Measurements from ENCODE around the gene MCRIP1. TPM values are rescaled to one million over a fixed set of nuclear protein-coding genes. Genes with fewer than 3 reads are reported as not detected.
A peak's percentile ranks its signal among the peaks of the same experiment; 100 is the strongest.

The MCRIP1 gene
- total RNA-seq: 10 to 100 TPM; 40.4 to 55.3 TPM

GRCh38 chr17:81833160-81833920 lies at the start of gene MCRIP1:
Gene MCRIP1 (minus strand): TSS chr17:81833291. CDS start chr17:81824506, 8,785 bp downstream.
- Mint-ChIP-seq H3K36me3 (peaks cover 5 to 7% of the 10 kb centered on the region in 2 donors), H3K27ac (peak within 1 kb of the TSS; percentile 81 to 89), H3K9me3 (no peaks in the 10 kb centered on the region)
- DNase-seq (ENCODE audit: low spot score in 2 of 2) (peak; percentile 97), ATAC-seq (peak; percentile 83 to 87)

GRCh38 chr17:81879121-81879520 lies 46.0 kb upstream of the MCRIP1 start:
- no peaks in the 10 kb centered on the region for H3K9me3 Mint-ChIP-seq
- DNase-seq (ENCODE audit: low spot score in 2 of 2): no peak
- ATAC-seq: no peak
- H3K36me3 Mint-ChIP-seq: peaks cover 5 to 8% of the 10 kb centered on the region in 2 donors
- H3K27ac Mint-ChIP-seq: no peak overlapping the region

GRCh38 chr17:81878294-81878693 lies 45.2 kb upstream of the MCRIP1 start:
- Mint-ChIP-seq H3K27ac (no peak overlapping the region), H3K36me3 (peaks cover 5 to 8% of the 10 kb centered on the region in 2 donors), H3K9me3 (no peaks in the 10 kb centered on the region)
- ATAC-seq (no peak), DNase-seq (ENCODE audit: low spot score in 2 of 2) (no peak)

- H3K27ac Mint-ChIP-seq: no peak overlapping the region
- peaks cover 8 to 9% of the 10 kb centered on the region in 2 donors for H3K36me3 Mint-ChIP-seq
- no peaks in the 10 kb centered on the region for H3K9me3 Mint-ChIP-seq
- DNase-seq (ENCODE audit: low spot score in 2 of 2) (no peak), ATAC-seq (no peak)
These were observed 44.5 kb upstream of the MCRIP1 start for GRCh38 chr17:81877569-81877968.

- H3K27ac Mint-ChIP-seq: peak overlapping the region; percentile 96 to 97
- ATAC-seq (peak in 1 of 2 donors; percentile 49), DNase-seq (ENCODE audit: low spot score in 2 of 2) (peak; percentile 97)
- no peaks in the 10 kb centered on the region for H3K9me3 Mint-ChIP-seq
- H3K36me3 Mint-ChIP-seq: peaks cover 16 to 22% of the 10 kb centered on the region in 2 donors
These were observed 38.5 kb upstream of the MCRIP1 start for GRCh38 chr17:81871387-81872230.

GRCh38 chr17:81870981-81871386 lies 37.9 kb upstream of the MCRIP1 start, which contains the start of gene ARHGDIA:
Gene ARHGDIA (minus strand): TSS chr17:81871337. CDS start chr17:81869930, 1,407 bp downstream.
- peaks cover 16 to 22% of the 10 kb centered on the region in 2 donors for H3K36me3 Mint-ChIP-seq
- no peaks in the 10 kb centered on the region for H3K9me3 Mint-ChIP-seq
- peak within 1 kb of the TSS; percentile 97 for H3K27ac Mint-ChIP-seq
- ATAC-seq: peak; percentile 71 to 73
- DNase-seq (ENCODE audit: low spot score in 2 of 2): no peak

- H3K27ac Mint-ChIP-seq: peak overlapping the region; percentile 97
- ATAC-seq (peak; percentile 31 to 40), DNase-seq (ENCODE audit: low spot score in 2 of 2) (peak in 1 of 2 donors; percentile 53)
- H3K9me3 Mint-ChIP-seq: no peaks in the 10 kb centered on the region
- H3K36me3 Mint-ChIP-seq: peaks cover 16 to 22% of the 10 kb centered on the region in 2 donors
These were observed 37.3 kb upstream of the MCRIP1 start for GRCh38 chr17:81870131-81870980.

GRCh38 chr17:81869221-81870130 lies 36.4 kb upstream of the MCRIP1 start:
- DNase-seq (ENCODE audit: low spot score in 2 of 2) (peak in 1 of 2 donors; percentile 70), ATAC-seq (no peak)
- Mint-ChIP-seq H3K27ac (peak overlapping the region; percentile 92 to 97), H3K9me3 (no peaks in the 10 kb centered on the region), H3K36me3 (peaks cover 16 to 22% of the 10 kb centered on the region in 2 donors)

GRCh38 chr17:81868674-81869220 lies 35.7 kb upstream of the MCRIP1 start:
- ATAC-seq: no peak
- Mint-ChIP-seq H3K9me3 (no peaks in the 10 kb centered on the region), H3K36me3 (peaks cover 17 to 22% of the 10 kb centered on the region in 2 donors), H3K27ac (peak overlapping the region in 1 of 2 donors; percentile 97)
- DNase-seq (ENCODE audit: low spot score in 2 of 2): no peak

- H3K36me3 Mint-ChIP-seq: peaks cover 23 to 26% of the 10 kb centered on the region in 2 donors
- ATAC-seq (no peak), DNase-seq (ENCODE audit: low spot score in 2 of 2) (no peak)
- H3K27ac Mint-ChIP-seq: peak overlapping the region; percentile 72 to 82
- no peaks in the 10 kb centered on the region for H3K9me3 Mint-ChIP-seq
These were observed 35.0 kb upstream of the MCRIP1 start for GRCh38 chr17:81867991-81868673.

- peak in 1 of 2 donors; percentile 28 for DNase-seq (ENCODE audit: low spot score in 2 of 2)
- Mint-ChIP-seq H3K27ac (peak overlapping the region; percentile 82 to 85), H3K9me3 (no peaks in the 10 kb centered on the region), H3K36me3 (peaks cover 27 to 30% of the 10 kb centered on the region in 2 donors)
- ATAC-seq: no peak
These were observed 34.3 kb upstream of the MCRIP1 start for GRCh38 chr17:81867170-81867990.

GRCh38 chr17:81866440-81867169 lies 33.5 kb upstream of the MCRIP1 start:
- Mint-ChIP-seq H3K27ac (peak overlapping the region; percentile 82 to 85), H3K9me3 (no peaks in the 10 kb centered on the region), H3K36me3 (peaks cover 20 to 28% of the 10 kb centered on the region in 2 donors)
- DNase-seq (ENCODE audit: low spot score in 2 of 2) (no peak), ATAC-seq (no peak)

GRCh38 chr17:81865733-81866439 lies 32.8 kb upstream of the MCRIP1 start:
- Mint-ChIP-seq H3K36me3 (peaks cover 25 to 31% of the 10 kb centered on the region in 2 donors), H3K27ac (peak overlapping the region; percentile 77 to 82), H3K9me3 (no peaks in the 10 kb centered on the region)
- ATAC-seq: no peak
- no peak for DNase-seq (ENCODE audit: low spot score in 2 of 2)

All from activated naive CD4-positive, alpha-beta T cell treated with anti-CD3 and anti-CD28 coated beads, Interleukin-2, amount 50 U/mL, for 72 hours (primary cell).